CD14-positive monocyte (primary cell): ENCODE results near the gene PLXNA4. TPM values are rescaled to one million over a fixed set of nuclear protein-coding genes. Genes with fewer than 3 reads are reported as not detected.

ENCODE experiments used
- DNase-seq, 3 donors: peaks; one replicate each; pipeline ENCODE4 v3.0.0-alpha.2; 2011 to 2022
- H2AFZ ChIP-seq: 2 replicates; pipeline ENCODE4 v1.6.0; 2012; ENCODE audit warnings: mild to moderate bottlenecking, low read depth, low read length, inconsistent platforms; ENCODE audit not compliant: insufficient read depth, poor library complexity, severe bottlenecking
- H3K27ac ChIP-seq, 2 donors: 1 replicate in 1 of 2; 2 replicates in 1 of 2; pipeline ENCODE4 v1.5.1; 2012 to 2013; ENCODE audit warnings: low read length in 2 of 2, control low read depth in 1 of 2, inconsistent platforms in 1 of 2, low read depth in 1 of 2, mild to moderate bottlenecking in 1 of 2
- H3K27me3 ChIP-seq, 2 donors: one replicate each; pipeline versions ENCODE4 v1.6.0 to v1.6.1; 2011 to 2013; ENCODE audit warnings: low read length in 2 of 2; ENCODE audit not compliant: control insufficient read depth in 2 of 2, insufficient read depth in 2 of 2
- H3K36me3 ChIP-seq, 2 donors: replicated peaks in 1 of 2; 1 replicate in 1 of 2; 2 replicates in 1 of 2; pipeline versions ENCODE4 v1.5.1 to v1.6.1; 2012 to 2013; ENCODE audit warnings: low read length in 2 of 2, control low read depth in 1 of 2, inconsistent platforms in 1 of 2, mild to moderate bottlenecking in 1 of 2; ENCODE audit not compliant: insufficient read depth in 2 of 2, control insufficient read depth in 1 of 2
- H3K4me1 ChIP-seq, 2 donors: 1 replicate in 1 of 2; 2 replicates in 1 of 2; pipeline versions ENCODE4 v1.5.1 to v1.6.1; 2012 to 2013; ENCODE audit warnings: low read length in 2 of 2, control low read depth in 1 of 2, inconsistent platforms in 1 of 2, mild to moderate bottlenecking in 1 of 2, moderate library complexity in 1 of 2; ENCODE audit not compliant: insufficient read depth in 2 of 2, control insufficient read depth in 1 of 2
- H3K4me2 ChIP-seq: replicated peaks from 2 replicates; pipeline ENCODE3; 2012; ENCODE audit warnings: low read length, moderate library complexity, mild to moderate bottlenecking; ENCODE audit not compliant: poor library complexity, severe bottlenecking; ENCODE audit errors: extremely low read depth
- H3K4me3 ChIP-seq, 3 experiments: fragments of 200-600 bp in 1 of 3; sonication (generic) in 1 of 3; replicated peaks in 1 of 3; 1 replicate in 2 of 3; 2 replicates in 1 of 3; pipeline ENCODE4 v1.5.1; 2011 to 2013; ENCODE audit warnings: low read length in 3 of 3, mild to moderate bottlenecking in 3 of 3, control low read depth in 2 of 3, low read depth in 2 of 3, inconsistent platforms in 1 of 3, moderate library complexity in 1 of 3
- H3K79me2 ChIP-seq: 2 replicates; pipeline ENCODE4 v1.6.0; 2012; ENCODE audit warnings: mild to moderate bottlenecking, control low read depth, inconsistent platforms, low read length, moderate library complexity; ENCODE audit not compliant: insufficient read depth
- H3K9ac ChIP-seq: 2 replicates; pipeline ENCODE4 v1.6.0; 2017; ENCODE audit warnings: low read length, mild to moderate bottlenecking; ENCODE audit not compliant: insufficient read depth, poor library complexity, severe bottlenecking
- H3K9me3 ChIP-seq, 2 donors: replicated peaks in 1 of 2; 1 replicate in 1 of 2; 2 replicates in 1 of 2; pipeline versions ENCODE4 v1.5.1 to v1.6.1; 2012 to 2013; ENCODE audit warnings: low read length in 2 of 2, control low read depth in 1 of 2; ENCODE audit not compliant: control insufficient read depth in 1 of 2, insufficient read depth in 1 of 2
- H4K20me1 ChIP-seq: 2 replicates; pipeline ENCODE4 v1.6.0; 2012; ENCODE audit warnings: mild to moderate bottlenecking, low read length, control low read depth, moderate library complexity; ENCODE audit not compliant: insufficient read depth
- H3K27ac Mint-ChIP-seq, 7 donors: one replicate each; pipeline ENCODE4 v1.8.0; 2020; ENCODE audit warnings: mild to moderate bottlenecking in 7 of 7, mixed read lengths in 7 of 7, moderate library complexity in 6 of 7, inconsistent platforms in 2 of 7
- H3K27me3 Mint-ChIP-seq, 3 donors: one replicate each; pipeline ENCODE4 v1.8.0; 2021 to 2022; ENCODE audit warnings: low read depth in 3 of 3, mild to moderate bottlenecking in 3 of 3, mixed read lengths in 3 of 3, moderate library complexity in 3 of 3, inconsistent platforms in 1 of 3
- H3K36me3 Mint-ChIP-seq, 2 donors: one replicate each; pipeline ENCODE4 v1.8.0; 2020; ENCODE audit warnings: mixed read lengths in 2 of 2, inconsistent platforms in 1 of 2, mild to moderate bottlenecking in 1 of 2
- H3K4me1 Mint-ChIP-seq: one replicate; pipeline ENCODE4 v1.8.0; 2020; ENCODE audit warnings: mild to moderate bottlenecking, mixed read lengths
- H3K4me3 Mint-ChIP-seq, 2 donors: one replicate each; pipeline ENCODE4 v1.8.0; 2020; ENCODE audit warnings: mild to moderate bottlenecking in 2 of 2, mixed read lengths in 2 of 2, moderate library complexity in 1 of 2
- H3K9me3 Mint-ChIP-seq, 7 donors: one replicate each; pipeline ENCODE4 v1.8.0; 2020 to 2022; ENCODE audit warnings: mixed read lengths in 7 of 7, mild to moderate bottlenecking in 6 of 7, moderate library complexity in 6 of 7, inconsistent platforms in 2 of 7
- WGBS: methylation state at CpG from one replicate; pipeline ENCODE4 v1.1.5; 2013; ENCODE audit warnings: missing lambda C conversion rate; ENCODE audit not compliant: insufficient coverage; 5-methylcytosine and 5-hydroxymethylcytosine counted together
- intact Hi-C, 2 donors: fragments of 100-400 bp; cut with micrococcal nuclease; formaldehyde crosslinking; loops; one replicate each; pipeline versions ENCODE4 v1.15.0 to v1.15.1; 2023
- polyA plus RNA-seq, 3 donors: library from polyadenylated mRNA; depleted of rRNA in 1 of 3; unstranded in 2 of 3; stranded (reverse) in 1 of 3; fragments of 300-500 nt in 2 of 3; fragments of >200 nt in 1 of 3; fragmentation: Illumina TruSeq in 2 of 3; gene quantifications; 1 replicate in 2 of 3; 2 replicates in 1 of 3; pipeline ENCODE4 v1.2.3, GENCODE V29; 2012 to 2021
- TF ChIP-seq, protein P1 (sequence below): fragments of 200-600 bp; IDR thresholded peaks from one replicate; pipeline ENCODE4 v1.8.0; 2022; ENCODE audit warnings: antibody characterized with exemption, mild to moderate bottlenecking

Gene PLXNA4
- polyA plus RNA-seq, 3 donors, result not detected

DNA sequence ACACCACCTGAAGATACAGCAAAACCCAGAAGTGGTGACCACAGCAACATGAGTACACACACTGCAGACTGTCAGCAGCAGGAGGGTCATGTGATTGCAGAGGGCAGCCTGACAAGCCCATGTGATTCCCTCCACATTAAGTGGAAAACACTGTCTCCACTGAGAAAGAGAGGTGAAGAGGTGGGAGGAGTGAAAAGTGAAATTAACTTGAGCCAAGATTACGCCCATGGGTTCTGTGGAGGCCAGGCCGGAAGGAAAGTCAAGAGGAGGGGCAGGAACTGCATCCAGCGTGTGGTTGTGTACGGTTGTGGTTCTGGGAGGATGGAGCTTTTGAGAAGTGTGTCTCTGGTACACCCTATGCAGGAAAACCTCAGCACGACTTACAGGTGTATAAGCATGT is 138.5 kb downstream of the PLXNA4 start:
- Histone ChIP-seq H4K20me1 (no peaks in the 10 kb centered on the region), H3K4me2 (peak overlapping the region; percentile 29), H3K9me3 (no peaks in the 10 kb centered on the region), H3K36me3 (no peaks in the 10 kb centered on the region), H3K4me1 (peaks cover 49 to 58% of the 10 kb centered on the region in 2 donors), H3K4me3 (peak overlapping the region in 1 of 3 experiments; percentile 14), H3K79me2 (no peaks in the 10 kb centered on the region), H3K27me3 (no peaks in the 10 kb centered on the region), H3K27ac (peak overlapping the region in 1 of 2 donors; percentile 10), H2AFZ (peak overlapping the region; percentile 65), H3K9ac (no peak overlapping the region)
- H3K27ac Mint-ChIP-seq, result peak overlapping the region in 4 of 7 donors; percentile 16 to 78 (median 26)
- peaks cover 2 to 6% (median 3%) of the 10 kb centered on the region in 3 donors for H3K27me3 Mint-ChIP-seq
- no peak for DNase-seq
- TF ChIP-seq, protein P1, sequence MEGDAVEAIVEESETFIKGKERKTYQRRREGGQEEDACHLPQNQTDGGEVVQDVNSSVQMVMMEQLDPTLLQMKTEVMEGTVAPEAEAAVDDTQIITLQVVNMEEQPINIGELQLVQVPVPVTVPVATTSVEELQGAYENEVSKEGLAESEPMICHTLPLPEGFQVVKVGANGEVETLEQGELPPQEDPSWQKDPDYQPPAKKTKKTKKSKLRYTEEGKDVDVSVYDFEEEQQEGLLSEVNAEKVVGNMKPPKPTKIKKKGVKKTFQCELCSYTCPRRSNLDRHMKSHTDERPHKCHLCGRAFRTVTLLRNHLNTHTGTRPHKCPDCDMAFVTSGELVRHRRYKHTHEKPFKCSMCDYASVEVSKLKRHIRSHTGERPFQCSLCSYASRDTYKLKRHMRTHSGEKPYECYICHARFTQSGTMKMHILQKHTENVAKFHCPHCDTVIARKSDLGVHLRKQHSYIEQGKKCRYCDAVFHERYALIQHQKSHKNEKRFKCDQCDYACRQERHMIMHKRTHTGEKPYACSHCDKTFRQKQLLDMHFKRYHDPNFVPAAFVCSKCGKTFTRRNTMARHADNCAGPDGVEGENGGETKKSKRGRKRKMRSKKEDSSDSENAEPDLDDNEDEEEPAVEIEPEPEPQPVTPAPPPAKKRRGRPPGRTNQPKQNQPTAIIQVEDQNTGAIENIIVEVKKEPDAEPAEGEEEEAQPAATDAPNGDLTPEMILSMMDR, result no peak
- 2% methylated on average over 4 of the region's 5 CpGs for WGBS
- intact Hi-C loops, result no loop called here
- H3K4me3 Mint-ChIP-seq, result peak overlapping the region in 1 of 2 donors; percentile 43
- H3K36me3 Mint-ChIP-seq, result peaks cover 0 to 3% of the 10 kb centered on the region in 2 donors
- H3K4me1 Mint-ChIP-seq, result peaks cover 56% of the 10 kb centered on the region
- peaks cover 0 to 4% (median 2%) of the 10 kb centered on the region in 7 donors for H3K9me3 Mint-ChIP-seq

DNA sequence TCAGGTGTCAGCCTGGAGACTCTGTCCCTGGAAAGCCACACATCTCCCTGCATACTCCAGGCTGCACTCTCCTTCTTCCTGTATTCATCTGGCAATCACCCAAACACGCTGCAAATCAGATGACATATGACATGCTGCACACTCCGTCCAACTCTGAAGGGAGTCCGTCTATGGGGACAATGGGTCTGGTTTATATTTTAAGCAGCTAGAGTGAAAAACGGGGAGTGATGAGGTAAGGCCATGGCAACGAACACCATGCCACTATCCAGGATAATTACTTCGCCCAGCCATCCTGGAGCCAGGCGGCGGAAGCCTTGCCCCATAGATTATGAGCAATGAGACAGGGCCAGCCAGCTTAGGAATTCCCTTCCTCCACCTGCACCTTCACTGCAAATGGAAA is 140.1 kb downstream of the PLXNA4 start:
- Histone ChIP-seq H3K9me3 (no peaks in the 10 kb centered on the region), H3K27ac (no peak overlapping the region), H3K9ac (no peak overlapping the region), H3K27me3 (no peaks in the 10 kb centered on the region), H3K4me3 (no peak overlapping the region), H4K20me1 (no peaks in the 10 kb centered on the region), H3K4me2 (no peak overlapping the region), H2AFZ (no peak overlapping the region), H3K4me1 (peaks cover 59 to 68% of the 10 kb centered on the region in 2 donors), H3K79me2 (no peaks in the 10 kb centered on the region), H3K36me3 (no peaks in the 10 kb centered on the region)
- DNase-seq, result no peak
- Mint-ChIP-seq H3K27me3 (peaks cover 2 to 9% (median 6%) of the 10 kb centered on the region in 3 donors), H3K36me3 (peaks cover 0 to 3% of the 10 kb centered on the region in 2 donors), H3K4me1 (peaks cover 66% of the 10 kb centered on the region), H3K9me3 (peaks cover 0 to 5% (median 3%) of the 10 kb centered on the region in 7 donors), H3K4me3 (no peak overlapping the region), H3K27ac (no peak overlapping the region)
- intact Hi-C loops, result no loop called here
- 84% methylated on average over 7 of the region's 8 CpGs for WGBS
- TF ChIP-seq, protein P1, result no peak
